Limb (tissue), 2 donors: ENCODE data around the gene RARRES2.
A peak's percentile ranks its signal among the peaks of the same experiment; 100 is the strongest.
"Not testable (repeated sequence)": the region's sequence is repeated elsewhere in the genome, so short reads cannot be mapped to it uniquely, and the experiment has no call there.

ENCODE experiments used
- DNase-seq, 2 donors: peaks; one replicate each; pipeline ENCODE4 v3.0.0-alpha.2; 2016; ENCODE audit errors: extremely low spot score in 2 of 2

The RARRES2 gene

DNA sequence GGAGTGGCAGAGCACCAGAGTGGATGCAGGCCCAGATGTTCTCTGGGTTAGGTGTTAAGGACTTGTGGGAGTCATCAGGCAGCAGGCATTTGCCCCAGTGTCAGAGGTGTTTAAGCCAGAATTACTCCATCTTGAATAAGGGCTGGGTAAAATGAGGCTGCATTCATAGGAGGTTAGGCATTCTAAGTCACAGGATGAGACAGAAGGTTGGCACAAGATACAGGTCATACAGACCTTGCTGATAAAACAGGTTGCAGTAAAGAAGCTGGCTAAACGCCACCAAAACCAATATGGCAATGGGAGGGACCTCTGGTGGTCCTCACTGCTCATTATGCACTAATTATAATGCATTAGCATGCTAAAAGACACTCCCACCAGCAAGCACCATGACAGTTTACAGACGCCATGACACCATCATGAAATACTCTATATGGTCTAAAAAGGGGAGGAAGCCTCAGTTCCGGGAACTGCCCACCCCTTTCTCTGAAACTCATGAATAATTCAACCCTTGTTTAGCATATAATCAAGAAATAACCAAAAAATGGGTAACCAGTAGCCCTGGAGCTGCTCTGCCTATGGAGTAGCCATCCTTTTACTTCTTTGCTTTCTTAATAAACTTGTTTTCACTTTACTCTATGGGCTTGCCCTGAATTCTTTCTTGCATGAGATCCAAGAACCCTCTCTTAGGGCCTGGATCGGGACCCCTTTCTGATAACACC lies 19.2 kb downstream of the RARRES2 start:
- DNase-seq = no peak

GRCh38 chr7:150321788-150322113 lies 19.7 kb downstream of the RARRES2 start:
- DNase-seq = no peak

DNA sequence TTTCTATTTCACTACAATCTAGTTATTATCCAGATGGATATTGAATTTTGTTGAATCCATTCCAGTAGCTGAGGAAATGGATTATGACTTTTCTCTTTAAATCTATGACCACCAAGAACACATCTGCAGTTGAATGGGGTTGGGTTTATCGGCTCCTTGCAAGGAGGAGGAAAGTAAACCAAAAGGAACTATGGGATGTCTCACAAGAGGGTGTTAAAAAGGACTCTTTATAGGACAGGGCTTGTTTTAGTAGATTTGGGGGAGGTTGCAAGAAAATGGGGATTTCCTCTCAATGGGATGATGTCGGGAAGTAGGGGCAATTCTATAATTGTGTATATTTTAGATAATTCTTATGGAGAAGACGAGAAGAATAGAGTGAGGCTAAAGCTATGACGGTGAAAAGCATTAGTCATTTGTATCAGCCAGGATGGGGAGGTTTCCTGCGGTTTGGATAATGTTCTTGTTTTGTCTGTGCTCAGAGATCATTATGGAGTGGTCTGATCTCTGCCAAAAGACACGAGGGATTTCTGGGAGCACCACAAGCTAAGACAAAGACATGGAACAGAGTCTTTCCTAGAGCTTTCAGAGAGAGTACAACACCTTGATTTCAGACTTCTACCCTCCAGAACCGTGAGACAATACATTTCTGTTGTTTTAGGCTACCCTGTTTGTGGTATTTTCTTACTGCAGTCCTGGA lies 23.5 kb downstream of the RARRES2 start:
- DNase-seq = no peak

DNA sequence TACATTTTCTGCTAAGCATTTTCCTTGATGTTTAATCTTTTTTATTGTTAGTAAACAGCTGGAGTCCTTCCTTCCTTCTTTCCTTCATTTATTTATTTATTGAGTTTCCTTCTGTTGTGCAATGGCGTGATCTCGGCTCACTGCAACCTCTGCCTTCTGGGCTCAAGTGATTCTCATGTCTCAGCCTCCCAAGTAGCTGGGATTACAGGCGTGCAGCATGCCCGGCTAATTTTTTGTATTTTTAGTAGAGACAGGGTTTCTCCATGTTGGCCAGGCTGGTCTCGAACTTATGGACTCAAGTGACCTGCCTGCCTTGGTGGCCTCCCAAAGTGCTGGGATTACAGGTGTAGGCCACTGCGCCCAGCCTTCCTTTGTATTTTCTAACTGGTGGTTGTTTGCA lies 24.4 kb downstream of the RARRES2 start:
- not testable (repeated sequence) for DNase-seq

- no peak for DNase-seq
Measured at GRCh38 chr7:150314639-150315239, 26.7 kb downstream of the RARRES2 start.

DNA sequence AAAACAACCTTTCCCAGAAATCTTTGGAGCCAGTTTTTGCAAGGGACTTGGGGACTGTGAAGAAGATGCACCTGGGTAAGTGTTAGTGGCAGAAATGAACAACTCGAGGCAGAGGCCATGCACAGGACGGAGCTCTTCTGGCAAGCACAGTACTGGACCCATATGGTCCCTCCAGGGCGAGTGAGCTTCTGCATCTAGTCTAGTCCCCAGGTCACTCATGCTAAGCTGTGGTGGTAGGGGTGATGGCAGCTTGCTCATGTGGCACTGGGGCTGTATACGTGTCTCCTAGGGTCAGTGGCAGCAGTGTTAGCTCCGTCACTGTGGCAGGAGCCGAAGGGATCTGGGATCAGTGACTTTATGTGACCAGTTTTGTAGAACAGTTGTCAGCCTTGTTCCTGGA lies 27.6 kb downstream of the RARRES2 start:
- DNase-seq = no peak

DNA sequence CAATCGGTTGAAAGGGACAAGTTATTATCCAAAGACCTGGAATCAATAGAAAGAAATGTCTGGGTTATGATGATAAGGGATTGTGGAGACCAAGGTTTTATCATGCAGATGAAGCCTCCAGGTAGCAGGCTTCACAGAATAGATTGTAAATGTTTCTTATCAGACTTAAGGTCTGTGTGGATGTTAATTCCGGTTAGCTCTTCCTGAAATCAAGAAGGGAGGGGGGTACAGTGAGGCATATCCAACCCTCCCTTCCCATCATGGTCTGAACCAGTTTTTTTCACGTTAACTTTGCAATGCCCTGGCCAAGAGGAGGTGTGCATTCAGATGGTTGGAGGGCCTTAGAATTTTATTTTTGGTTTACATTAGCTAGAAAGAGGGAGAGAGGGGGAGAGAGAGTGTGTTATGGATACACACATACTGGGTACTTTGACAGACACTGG lies 28.0 kb downstream of the RARRES2 start:
- no peak for DNase-seq

DNA sequence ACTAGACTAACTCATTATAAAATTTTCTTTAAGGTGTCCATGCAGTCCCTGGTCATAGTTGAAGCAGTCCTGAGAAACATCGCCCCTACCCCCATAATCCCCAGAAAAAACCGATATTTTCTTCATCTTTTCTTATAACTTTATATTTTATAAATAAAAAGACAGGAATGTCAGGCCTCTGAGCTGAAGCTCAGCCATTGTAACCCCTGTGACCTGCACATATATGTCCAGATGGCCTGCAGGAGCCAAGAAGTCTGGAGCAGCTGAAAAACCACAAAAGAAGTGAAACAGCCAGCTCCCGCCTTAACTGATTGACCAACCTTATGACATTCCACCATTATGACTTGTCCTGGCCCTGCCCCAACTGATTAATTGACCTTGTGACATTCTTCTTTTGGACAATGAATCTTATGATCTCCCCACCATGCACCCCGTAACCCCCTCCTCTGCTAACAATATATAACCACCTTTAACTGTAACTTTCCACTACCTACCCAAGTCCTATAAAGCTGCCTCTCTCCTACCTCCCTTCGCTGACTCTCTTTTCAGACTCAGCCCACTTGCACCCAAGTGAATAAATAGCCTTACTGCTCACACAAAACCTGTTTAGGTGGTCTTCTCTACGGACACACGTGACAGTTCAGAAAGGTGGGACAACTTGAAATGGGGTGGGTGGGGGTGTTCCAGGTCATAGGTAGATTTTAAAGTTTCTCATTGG lies 28.6 kb downstream of the RARRES2 start:
- not testable (repeated sequence) for DNase-seq

DNA sequence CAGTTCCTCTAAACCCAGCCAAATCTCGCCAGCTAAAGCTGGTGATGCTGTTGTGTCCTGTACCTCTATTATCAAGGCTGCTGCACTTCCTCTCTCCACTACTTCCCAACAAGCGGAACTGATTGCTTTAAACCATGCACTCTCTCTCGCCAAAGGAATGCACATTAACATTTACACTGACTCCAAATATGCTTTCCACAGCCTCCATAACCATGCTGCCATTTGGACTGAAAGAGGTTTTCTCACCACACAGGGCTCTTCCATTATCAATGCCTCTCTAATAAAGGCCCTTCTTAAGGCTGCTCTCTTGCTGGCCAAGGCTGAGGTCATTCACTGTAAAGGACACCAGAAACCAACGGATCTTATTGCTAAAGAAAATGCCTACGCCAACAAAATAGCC lies 29.7 kb downstream of the RARRES2 start:
- DNase-seq = peak in 1 of 2 donors; percentile 16

GRCh38 chr7:150311146-150311545 lies 30.3 kb downstream of the RARRES2 start:
- DNase-seq = no peak

DNA sequence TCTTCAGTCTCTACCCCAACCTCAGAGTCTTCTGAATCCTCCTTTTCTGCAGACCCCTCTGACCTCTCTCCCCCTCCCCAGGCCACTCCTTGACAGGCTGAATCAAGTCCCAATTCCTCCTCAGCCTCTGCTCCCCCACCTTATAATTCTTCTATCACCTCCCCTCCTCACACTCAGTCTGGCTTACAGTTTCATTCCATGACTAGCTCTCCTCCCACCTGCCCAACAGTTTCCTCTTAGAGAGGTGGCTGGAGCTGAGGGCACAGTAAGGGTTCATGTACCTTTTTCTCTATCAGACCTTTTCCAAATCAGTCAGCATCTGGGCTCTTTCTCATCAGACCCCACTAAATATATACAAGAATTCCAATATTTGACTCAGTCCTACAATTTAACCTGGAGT lies 32.9 kb downstream of the RARRES2 start:
- no peak for DNase-seq

- no peak for DNase-seq
Measured at GRCh38 chr7:150307904-150308303, 33.5 kb downstream of the RARRES2 start.

- DNase-seq = no peak
Measured at GRCh38 chr7:150307129-150307528, 34.3 kb downstream of the RARRES2 start.

- DNase-seq = not testable (repeated sequence)
Measured at GRCh38 chr7:150306377-150306776, 35.1 kb downstream of the RARRES2 start.

DNA sequence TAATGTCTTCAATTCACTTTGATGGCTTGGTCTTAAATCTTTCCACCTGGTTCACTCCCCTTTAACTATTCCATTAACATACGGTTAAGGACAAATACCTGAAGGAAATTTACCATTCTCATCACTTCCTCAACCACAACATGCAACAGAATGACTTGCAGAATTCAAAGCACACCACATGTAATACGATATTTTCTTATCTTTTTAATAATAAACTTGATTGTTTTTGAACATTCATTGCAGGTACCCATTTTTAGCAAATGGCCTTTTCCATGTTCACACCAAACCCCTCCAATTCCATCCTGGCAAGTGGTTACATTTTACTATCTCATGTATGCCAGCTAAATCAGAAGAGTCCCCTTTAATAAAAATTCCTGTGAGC lies 35.5 kb downstream of the RARRES2 start:
- DNase-seq = not testable (repeated sequence)

DNA sequence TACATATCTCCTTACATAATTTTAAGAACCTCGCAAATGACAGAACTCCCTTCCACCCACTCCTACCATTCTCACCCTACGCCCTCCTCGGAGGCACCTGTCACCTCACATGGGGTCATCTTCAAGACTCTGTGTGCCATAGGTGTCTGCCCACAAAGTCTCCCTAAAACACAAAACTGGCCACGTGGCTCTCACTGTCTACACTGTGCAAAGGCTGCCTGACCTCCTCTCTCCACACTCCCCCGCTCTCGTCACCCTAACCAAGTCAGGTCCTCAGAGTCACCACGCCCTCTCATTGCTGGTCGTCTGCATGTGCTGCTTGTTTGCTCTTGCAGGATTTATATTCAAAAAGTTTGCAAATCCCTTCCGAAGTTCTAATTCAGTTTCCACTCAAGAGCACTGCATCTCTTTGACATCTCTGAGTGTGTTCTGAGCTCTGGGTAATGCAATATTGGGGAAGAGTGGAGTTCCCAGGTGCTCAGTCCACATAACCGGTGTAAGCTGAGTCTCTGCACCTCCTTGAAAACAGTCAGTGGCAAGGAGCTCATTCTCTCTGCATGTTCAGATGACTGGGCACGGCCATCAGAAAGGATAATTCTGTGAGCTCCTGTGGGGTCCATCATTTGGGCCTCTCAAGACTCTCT lies 36.0 kb downstream of the RARRES2 start:
- not testable (repeated sequence) for DNase-seq

DNA sequence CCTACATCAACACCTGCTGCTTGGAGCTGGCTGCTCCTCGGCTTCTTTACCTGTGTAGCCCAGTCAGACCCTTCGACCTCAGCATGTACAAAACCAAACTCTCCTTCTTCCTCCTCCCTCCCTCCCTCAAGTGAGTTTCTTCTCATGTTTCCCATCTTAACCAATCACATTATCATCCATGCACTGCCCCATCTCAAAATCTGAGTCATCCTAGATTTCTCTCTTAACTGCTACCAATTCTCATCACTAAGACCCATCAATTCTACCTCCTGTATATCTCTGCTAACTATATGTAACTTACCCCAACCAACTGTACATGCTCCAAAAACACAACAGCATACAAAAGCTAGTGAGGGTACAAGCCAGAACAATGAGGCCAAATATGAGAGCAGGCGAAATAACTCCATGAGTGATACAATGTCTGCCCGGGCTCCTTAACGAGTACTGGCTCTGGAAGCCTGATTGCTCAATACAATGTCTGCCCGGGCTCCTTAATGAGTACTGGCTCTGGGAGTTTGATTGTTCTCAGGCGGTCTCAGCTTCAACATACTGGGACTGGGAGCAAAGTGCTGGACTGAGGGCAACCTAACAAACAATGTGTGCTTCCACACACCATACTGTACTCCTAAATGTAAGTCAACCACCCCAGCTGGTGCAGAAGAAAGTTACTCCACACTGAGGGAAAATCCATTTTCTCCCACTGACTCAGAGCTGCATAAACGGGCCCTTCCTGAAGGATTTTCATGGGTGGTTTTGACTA lies 36.8 kb downstream of the RARRES2 start:
- not testable (repeated sequence) for DNase-seq

GRCh38 chr7:150302908-150303310 lies 38.5 kb downstream of the RARRES2 start:
- not testable (repeated sequence) for DNase-seq

- DNase-seq = not testable (repeated sequence)
Measured at GRCh38 chr7:150297978-150298377, 43.5 kb downstream of the RARRES2 start.

GRCh38 chr7:150296802-150297201 lies 44.6 kb downstream of the RARRES2 start:
- not testable (repeated sequence) for DNase-seq

- DNase-seq = not testable (repeated sequence)
Measured at GRCh38 chr7:150295614-150296013, 45.8 kb downstream of the RARRES2 start.
